ENCODE data around the gene GUCY1B1.

GUCY1B1 gene

DNA sequence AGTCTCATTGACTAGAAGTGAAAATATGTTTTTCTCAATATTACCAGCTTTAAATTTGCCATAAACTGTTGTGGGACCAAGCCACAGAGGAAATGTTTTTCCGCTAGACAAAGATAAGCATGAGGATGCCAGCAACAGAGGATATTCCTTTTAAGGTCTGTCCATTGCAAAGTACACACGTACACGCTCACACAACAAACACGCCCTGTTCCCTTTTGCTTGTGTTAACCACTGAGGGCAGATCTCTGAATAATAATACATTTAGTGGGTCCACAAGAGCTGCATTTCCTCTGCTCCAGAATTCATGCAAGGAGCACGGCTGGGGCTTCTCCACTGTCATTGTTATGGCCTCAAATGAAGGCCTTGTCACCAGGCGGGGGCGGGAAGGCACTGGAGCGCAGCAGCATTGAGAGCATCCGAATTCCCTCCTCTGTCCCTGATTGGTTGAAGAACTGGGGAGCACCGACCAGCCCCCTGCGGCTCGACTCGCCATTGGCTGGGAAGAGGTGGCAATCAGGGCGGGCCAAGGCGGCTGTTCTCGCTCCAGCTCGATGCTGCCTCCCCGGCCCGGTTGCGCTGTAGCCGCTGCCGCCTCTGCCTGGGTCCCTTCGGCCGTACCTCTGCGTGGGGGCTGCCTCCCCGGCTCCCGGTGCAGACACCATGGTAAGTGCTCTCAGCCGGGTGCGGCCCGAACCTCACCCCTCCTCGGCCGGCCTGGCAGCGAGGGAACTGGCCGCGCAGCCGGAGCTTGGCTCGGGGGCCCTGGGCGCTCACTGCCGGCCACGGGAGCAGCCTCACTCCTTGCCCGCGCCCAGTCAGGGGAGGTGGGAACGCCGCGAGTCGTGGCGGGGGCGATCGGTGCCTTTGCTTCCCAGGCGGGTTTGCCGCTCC is at the start of gene GUCY1B1:
Gene GUCY1B1, plus strand, starts transcription at position 541 of the 891 bp plus-strand sequence. Its CDS starts 120 bp downstream, at position 661.
- ATAC-seq: peak; percentile 98
- DNase-seq: peak; percentile 77

DNA sequence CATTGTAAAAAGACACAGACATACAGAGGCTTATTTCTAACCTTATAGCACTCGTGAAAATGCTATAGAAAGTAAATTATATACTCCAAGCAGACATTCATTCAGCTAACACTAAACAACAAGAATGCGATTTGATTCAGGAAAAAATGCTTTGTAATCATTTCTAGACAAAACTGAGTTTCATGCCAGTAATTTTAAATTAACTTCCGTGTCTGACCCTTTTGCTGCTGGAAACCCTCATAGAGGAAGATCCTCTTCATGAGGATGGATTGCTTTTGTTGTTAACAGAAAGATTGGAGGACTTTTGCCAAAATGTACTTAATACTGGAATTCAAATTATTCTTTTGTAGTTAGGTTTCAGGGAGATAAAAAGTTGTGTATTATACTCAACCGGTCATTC is 48.9 kb upstream of the GUCY1B1 start:
- ATAC-seq (no peak), DNase-seq (no peak)

DNA sequence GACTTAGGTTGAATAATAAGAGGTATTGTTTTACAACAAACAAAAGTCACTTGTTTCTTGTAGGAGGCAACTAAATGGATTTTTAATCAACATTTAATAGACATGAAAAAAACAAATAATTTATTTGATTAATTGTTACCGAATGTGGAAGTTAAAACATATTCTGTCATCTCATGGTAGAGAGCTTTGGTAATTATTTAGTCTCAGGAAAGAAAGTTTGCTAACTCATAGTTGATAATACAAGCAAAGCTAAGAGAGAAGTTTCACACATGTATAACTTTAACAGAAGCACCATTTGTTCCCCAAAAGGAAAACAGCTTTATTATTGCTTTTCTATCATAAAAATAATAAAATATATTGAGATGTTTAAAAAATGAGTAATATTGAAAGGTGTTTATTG is 47.3 kb upstream of the GUCY1B1 start:
- ATAC-seq (no peak), DNase-seq (no peak)

DNA sequence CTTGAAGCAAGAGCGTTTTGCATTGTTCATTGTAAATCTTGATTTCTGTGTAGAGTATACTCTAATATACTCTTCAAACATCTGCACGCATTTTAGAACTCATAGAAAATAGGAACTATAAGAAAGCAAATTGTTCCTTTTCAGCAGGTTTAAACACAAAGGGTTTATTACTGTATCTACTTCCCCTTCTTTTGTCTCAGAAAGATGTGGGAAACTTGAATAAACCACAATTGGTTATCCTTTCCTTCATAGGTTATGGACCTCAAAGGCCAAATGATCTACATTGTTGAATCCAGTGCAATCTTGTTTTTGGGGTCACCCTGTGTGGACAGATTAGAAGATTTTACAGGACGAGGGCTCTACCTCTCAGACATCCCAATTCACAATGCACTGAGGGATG is 46.0 kb upstream of the GUCY1B1 start:
- ATAC-seq: no peak
- no peak for DNase-seq

DNA sequence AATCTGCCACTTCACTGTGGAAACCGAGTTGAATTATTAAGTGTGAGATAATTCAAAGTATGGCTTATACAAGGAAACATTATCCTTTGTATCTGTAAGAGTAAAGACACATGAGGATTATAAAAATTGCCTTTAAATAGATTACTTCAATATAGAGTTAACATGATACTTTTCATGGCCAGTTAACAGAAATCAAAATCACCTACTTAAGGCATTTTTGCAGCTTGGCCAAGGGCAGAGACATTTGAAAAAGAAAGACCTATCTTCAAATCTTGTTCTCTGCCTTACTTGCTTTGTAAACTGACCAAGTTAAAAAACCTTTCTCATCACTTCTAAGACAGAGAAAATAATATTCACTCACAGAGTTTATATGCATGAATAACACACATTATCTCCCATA is 44.9 kb upstream of the GUCY1B1 start:
- ATAC-seq (no peak), DNase-seq (no peak)

DNA sequence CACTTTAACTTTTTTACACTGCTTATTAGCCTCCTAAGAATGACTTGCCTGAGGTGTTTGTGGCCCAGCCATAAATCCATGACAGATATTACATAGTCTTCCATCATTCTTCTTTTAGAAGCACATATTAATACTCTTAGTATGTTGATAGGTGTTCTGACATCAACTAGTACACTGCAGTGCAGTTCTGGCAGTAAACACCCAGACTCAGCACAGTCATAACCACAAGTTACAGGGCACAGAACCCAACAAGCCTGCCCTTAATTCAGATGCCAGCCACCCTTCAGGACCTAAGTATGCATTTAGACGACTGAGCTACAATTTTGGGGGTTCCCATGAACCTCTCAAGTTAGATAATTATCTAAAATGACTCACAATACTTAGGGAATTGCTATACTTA is 36.5 kb upstream of the GUCY1B1 start:
- no peak for ATAC-seq

DNA sequence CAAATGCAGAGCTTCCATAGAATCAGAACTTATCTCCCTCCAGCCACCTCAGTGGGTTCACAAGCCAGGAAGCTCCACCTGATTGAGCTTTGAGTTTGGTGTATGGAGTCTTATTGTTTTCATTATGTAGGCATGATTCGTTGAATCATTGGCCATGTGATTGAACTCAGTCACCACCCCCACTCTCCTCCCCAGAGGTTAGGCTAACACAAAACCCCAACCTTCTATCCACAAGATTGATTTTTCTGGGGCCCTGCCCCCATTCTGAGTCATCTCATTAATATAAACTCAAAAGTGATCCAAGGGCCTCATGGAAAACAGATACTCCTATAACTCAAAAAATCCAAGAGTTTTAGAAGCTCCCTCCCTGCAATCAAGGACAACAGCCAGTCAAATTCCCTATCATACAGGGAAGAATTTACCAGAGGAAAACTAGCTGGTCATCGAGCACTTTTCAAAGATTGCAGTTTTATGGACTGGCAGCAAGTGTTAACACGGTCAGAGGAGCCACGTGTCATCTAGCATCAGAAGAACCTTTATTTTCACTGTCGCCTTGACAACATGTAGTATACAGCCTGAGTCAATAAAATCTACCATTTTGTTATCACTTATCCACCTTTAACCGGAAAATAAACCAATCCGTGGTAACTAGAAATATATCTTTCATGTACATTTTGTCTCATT is 35.9 kb upstream of the GUCY1B1 start:
- DNase-seq (no peak), ATAC-seq (no peak)

More for the DNA sequence above, 36.5 kb upstream of the GUCY1B1 start:
- no peak for DNase-seq

DNA sequence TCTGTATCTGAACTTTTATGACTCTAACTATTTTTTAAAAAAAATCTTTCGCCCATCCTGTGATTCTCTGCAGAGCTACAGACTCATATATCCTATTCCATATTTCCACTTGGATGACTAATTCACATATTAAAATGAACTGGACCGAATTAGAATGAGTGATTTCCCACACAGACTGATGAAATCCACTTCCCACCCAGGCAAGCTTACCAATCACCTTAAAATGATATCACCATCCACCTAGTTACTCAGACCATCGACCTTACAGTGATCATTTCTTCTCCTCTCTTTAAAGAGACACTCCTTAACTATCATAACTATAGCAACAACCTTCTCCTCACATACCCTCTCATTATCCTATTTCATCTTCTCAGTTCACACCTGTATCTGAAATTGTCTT is 34.1 kb upstream of the GUCY1B1 start:
- DNase-seq (no peak), ATAC-seq (no peak)

DNA sequence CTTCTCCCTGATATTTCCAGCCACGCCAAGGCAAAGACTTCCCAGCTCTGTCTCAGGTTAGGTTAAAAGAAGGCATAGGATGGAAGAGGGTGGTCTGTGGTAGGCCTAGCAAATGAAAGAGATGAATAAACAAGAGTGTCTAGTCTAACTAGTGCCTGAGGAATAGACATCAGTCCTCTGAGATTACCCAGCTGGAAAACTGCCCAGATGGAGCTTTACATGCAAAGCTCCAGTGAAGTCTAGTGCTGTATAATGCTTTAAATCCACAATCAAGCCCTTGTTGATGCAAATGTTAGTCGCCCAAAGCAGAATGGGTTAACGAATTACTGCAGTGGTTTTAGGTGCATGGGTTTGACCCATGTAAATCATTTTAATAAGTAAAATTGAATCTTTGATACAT is 24.8 kb upstream of the GUCY1B1 start:
- DNase-seq (no peak), ATAC-seq (no peak)

DNA sequence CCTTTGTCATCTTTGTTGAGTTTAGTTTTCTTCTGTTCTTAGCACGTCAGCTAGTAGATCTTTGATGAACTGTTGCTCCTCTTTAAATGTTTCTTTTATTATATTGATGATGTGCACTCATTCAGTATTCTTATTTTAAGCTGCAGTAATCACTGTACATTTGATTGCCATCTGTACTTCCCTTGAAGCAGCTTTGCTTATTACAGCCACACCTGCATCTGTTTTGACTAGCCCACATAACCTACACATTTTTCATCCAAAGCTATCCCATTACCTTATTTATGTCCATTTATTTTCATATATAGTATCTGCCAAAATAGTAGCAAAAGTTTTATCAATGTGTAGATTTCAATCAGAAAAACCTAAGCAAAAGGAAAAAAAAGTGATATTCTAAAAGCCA is 23.9 kb upstream of the GUCY1B1 start:
- ATAC-seq (no peak), DNase-seq (no peak)

DNA sequence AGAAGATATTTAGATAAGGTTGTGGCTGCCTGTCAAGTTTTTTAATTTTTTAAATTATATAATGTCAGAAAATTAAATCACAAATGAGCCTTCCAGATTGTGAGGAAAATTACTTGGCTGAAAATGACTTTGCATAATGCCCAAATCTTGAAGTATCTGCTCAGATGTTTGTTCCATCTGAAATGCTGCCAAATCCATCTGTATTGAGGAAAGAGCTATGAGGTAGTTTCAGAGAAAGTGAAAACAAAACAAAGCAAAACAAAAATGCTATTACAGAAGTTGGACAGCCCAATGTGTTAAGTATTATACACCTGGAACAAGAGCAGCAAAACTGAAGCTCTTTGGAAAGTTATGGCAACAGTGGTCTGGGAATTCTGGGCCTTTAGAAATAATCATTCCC is 23.3 kb upstream of the GUCY1B1 start:
- DNase-seq: no peak
- no peak for ATAC-seq

DNA sequence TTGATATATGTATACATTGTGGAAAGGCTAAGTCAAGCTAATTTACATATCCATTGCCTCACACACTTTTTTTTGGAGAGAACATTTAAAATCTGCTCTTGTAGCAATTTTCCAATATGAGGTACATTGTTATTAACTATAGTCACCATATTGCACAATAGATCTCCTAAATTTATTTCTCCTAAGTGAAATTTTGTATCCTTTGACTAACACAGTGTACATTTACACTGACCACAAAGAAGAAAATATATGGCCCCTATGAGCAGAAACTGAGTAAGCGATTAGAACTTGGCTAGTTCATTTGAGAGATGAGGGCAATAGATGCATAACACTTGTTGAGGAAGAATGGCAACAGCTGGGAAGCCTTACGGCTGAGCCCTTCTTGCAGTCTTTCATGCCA is 20.3 kb upstream of the GUCY1B1 start:
- DNase-seq: no peak
- ATAC-seq: no peak

DNA sequence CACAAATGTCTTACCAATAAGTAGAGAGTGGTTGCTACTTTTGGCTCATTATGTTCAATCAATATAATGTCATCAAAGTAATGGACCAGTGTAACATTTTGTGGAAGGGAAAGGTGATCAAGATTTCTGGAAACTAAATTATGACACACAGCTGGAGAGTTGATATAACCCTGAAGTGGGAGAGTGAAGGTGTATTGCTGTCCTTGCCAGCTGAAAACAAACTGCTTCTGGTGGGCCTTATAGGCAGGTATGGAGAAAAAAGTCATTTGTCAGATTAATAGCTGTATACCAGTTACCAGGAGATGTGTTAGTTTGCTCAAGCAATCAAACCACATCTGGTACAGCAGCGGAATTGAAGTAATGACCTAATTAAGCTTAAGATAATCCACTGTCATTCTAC is 17.3 kb upstream of the GUCY1B1 start:
- no peak for DNase-seq
- no peak for ATAC-seq

DNA sequence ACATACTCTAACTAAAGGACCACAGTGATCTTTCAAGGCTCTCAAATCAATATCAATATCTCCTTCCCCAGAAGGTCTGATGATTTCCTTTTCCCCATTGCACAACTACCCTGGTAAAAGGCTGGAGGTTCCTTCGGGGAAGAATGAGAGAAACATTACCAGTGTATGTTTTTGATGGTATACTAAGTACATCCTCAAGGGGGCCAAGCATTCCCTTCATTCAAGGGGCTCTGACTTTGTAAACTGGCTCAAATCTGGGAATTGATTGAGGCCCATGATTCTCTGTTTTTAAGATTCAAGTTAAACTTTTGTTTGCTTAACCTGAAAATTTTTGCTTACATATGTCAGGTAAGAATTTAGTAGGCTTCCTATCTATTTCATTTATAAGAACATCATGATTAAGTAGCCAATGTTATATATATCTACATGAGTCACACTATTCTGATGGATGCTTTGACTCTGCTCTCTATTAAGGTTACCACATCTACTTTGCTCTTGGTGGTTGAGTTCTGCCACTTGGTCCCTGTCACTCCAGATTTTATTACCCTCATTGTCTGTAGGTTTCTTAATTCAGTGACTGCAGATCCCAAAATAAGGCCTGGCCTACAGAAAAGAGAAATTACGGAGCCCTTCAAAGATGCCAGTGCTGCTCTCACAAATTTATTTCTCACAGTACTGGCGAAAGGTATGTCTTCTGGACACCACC is 16.4 kb upstream of the GUCY1B1 start:
- no peak for ATAC-seq
- DNase-seq: no peak

DNA sequence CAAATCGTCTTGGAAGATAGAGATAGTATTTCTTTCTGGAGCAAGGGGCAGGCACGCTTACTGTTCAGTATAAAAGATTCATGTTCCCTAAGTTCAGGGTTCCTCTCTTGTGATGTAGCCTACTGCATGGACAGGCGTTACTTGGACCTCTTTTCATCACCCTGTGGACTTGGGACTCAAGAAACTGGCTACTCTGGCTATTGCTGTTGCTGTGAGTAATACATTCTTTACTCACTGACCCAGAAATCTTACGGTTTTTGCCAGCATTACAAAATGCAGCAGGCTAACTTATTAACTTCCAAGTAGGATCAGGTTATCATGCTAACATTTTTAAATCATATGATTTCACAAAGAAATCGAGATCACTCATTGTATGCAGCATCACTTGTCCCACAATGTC is 12.8 kb upstream of the GUCY1B1 start:
- no peak for DNase-seq
- ATAC-seq: no peak

DNA sequence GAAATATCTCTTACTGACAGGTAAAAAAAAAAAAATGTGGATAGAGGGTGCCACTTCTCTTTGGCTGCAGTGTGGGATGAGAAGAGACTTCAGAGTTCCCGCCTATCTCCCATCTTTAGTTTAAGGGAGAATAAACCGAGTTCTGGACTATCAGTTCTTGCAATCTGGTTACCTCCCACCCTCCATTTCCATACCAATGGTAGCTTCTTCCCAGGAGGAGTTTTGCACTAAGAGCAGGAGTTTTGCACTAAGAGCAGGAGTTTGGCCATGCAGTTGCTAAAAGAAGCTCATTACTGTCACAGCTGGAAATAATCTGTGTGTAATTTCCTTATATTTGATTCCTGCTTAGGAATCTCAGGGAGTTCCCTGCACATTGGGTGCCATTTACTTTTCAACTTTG is 10.8 kb upstream of the GUCY1B1 start:
- ATAC-seq (no peak), DNase-seq (no peak)

DNA sequence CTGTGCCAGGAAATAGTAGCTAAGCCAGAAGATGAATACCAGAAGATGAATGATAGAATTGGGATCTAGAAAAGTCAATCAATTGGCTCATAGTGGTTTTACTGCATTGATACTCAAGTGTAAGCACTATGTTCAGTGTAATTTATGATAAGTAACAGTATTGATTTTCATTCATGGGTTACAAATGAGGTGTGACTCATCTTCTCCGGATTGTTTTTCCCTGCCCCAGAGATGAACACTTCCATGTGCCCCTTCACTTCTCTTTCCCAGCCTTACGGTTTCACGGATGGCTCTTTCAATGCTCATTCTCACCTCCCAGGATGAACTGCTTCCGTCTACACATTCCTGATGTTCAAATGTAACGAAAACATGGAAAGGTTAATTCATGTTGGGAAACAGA is 9.8 kb upstream of the GUCY1B1 start:
- no peak for ATAC-seq
- DNase-seq: no peak

DNA sequence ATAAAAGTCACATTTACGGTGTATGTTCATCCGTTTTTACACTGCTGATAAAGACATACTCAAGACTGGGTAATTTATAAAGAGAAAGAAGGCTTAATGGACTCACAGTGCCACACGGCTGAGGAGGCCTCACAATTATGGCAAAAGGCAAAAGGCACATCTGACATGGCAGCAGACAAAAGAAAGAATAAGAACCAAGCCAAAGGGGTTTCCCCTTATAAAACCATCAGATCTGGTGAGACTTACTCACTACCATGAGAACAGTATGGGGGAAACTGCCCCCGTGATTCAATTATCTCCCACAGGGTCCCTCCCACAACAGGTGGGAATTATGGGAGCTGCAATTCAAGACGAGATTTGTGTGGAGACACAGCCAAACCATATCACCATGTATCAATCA is 7.3 kb upstream of the GUCY1B1 start:
- no peak for ATAC-seq
- DNase-seq: no peak

DNA sequence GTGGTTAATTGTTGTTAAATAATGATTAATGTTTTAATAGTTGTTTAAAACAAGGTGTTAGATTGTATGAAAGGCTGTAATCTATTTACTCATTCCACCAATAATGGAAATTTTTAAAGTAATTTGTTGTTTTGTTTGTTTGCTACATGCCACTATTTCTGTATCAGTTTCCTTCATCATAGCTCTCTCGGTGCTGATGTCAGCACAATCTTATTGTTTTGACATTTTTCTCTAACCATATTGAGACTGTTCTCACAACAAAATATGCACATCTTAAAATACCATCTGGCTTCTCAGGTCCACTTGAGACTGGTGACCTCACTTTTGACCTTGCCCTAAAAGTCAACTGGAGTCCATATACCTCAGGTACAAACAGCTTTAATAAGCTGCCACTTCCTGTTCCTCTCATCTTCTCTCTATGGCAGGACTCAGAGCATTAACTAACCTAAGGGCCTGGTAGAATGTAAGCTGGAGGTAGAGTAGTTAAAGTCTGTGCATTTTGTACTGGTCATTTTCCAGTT is 1.0 kb upstream of the GUCY1B1 start:
- ATAC-seq: no peak

DNA sequence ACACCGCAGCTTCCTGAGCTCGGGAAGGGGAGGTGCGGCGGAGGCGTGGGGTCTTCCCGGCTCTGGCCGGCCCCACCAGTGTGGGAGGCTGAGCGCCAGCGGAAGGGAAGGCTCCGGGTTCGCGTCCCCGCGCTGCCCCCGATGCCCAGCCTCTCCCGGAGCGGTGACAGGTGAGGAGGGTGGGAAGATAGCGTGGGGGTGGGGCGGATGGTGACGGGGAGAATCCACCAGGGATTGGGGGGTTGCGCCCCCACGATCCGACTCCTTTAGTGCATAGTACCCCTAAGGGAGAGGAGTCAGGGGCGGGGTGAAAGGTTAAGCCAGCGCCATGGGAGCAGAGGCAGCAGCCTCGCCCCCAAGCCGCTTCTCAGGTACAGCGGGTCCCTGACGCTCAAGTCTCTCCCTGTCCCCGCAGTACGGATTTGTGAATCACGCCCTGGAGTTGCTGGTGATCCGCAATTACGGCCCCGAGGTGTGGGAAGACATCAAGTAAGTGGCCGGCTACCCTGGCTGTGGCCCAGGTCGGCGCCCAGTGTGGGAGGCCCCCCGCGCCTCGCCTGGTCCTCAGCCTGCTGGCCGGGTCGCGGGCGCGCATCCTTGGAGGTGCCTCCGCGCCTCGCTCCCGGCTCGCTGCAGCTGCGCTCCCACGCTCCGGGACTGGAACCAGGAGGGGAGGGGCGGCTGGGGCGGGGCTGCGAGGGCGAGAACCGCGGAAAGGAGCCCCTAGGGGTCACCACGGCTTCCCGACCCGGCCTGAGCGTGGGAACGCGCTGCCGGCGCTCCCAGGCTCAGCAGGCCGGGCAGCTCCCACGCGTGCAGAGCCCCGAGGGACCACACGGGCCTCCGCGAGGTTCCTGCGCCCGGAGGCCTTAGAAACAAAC is 791 bp downstream of the GUCY1B1 start:
- ATAC-seq (peak; percentile 10), DNase-seq (peak; percentile 19)

More for the DNA sequence above, 1.0 kb upstream of the GUCY1B1 start:
- no peak for DNase-seq

DNA sequence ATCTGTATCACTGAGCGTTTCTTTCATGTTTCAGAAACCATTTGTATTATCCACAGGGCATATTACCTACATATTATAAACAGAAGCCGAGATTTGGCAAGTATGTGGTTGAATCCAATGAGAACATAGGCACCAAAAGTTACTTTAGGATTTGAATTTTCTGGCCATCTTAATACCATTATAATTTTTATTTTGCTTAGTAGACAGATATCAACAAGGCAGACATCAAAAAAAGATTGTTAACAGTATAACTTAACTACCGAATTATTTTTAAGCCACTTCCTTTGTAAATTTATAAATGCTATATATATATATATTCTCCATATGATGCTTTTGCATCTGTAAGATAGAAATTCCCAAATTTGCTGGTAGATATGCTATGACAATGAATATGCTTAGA is 2.2 kb downstream of the GUCY1B1 start:
- DNase-seq: no peak
- ATAC-seq: no peak

DNA sequence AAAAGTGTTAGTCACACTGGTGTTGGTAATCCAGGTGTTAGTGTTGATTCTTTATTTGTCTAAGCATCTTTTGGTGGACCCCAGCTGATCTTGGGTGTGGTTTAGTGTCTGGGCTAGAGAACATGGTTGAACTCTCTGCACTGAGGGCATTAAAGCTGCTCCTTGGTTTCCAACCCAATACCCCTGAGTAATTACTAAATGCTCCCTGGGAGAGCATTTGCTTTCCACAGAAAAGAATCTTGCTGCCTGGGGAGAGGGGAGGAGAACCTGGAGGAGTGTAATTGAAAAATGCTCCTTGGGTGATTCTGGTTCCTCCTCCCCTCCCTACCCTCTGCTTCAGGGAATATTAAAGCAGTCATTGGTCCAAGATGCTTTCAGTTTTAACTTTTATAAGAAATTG is 3.1 kb downstream of the GUCY1B1 start:
- DNase-seq (no peak), ATAC-seq (no peak)

Data from stimulated activated naive CD8-positive, alpha-beta T cell treated with anti-CD3 and anti-CD28 coated beads, Interleukin-15, Interleukin-2, amounts not matched to agents 100 U/mL and 50 U/mL, for 24 hours (primary cell).